DND-41 (cell line): Measurements from ENCODE around the gene CDC14A.

ENCODE experiments used
- CTCF ChIP-seq: IDR thresholded peaks from 2 replicates; pipeline ENCODE4 v1.5.1; 2012; ENCODE audit warnings: borderline replicate concordance, low read length, moderate library complexity, mild to moderate bottlenecking; ENCODE audit not compliant: poor library complexity, severe bottlenecking; ENCODE audit errors: extremely low read depth
- EZH2 ChIP-seq: IDR thresholded peaks from 3 replicates; pipeline ENCODE4 v1.6.1; 2012; ENCODE audit warnings: borderline replicate concordance, low read depth, mild to moderate bottlenecking, moderate library complexity, low read length, inconsistent platforms; ENCODE audit not compliant: severe bottlenecking

- TF ChIP-seq CTCF (no peak), EZH2 (no peak)
Measured at GRCh38 chr1:100309863-100310262, 42.4 kb upstream of the CDC14A start.
